ENCODE results near the gene RASA2. TPM values are rescaled to one million over a fixed set of nuclear protein-coding genes. Genes with fewer than 3 reads are reported as not detected.
"Not testable (repeated sequence)": the region's sequence is repeated elsewhere in the genome, so short reads cannot be mapped to it uniquely, and the experiment has no call there.

RASA2 gene
- total and polyA plus RNA-seq, 2 of the 8 experiments (the other 6 are each of a cell fraction or from before 2014, with no cell fraction given) = 3.5 to 15.9 TPM

DNA sequence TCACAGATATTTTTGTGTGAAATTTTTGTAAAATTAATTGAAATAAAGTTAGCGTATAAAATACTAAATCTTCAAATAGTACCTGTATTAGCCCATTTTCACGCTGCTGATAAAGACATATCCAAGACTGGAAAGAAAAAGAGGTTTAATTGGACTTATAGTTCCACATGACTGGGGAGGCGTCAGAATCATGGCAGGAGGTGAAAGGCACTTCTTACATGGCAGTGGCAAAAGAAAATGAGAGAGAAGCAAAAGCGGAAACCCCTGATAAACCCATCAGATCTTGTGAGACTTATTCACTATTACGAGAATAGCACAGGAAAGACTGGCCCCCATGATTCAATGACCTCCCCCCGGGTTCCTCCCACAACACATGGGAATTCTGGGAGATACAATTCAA is 49.2 kb downstream of the RASA2 start:
- FAIRE-seq; DNase-seq (ENCODE audit: low read depth in 1 of 2, low spot score in 2 of 2); H3K23ac ChIP-seq (ENCODE audit: insufficient read length); H3K4me2 ChIP-seq (ENCODE audit: insufficient read depth in 1 of 2, low read depth in 2 of 2, low read length in 2 of 2); H3K27me3 ChIP-seq (replicated peaks in 1 of 4; ENCODE audit: control insufficient read depth in 3 of 4, extremely low read depth in 1 of 4, insufficient read depth in 3 of 4, low read length in 3 of 4); H2BK5ac ChIP-seq (ENCODE audit: low read depth, low read length); H2AK5ac ChIP-seq (ENCODE audit: low read depth, low read length); H3K4ac ChIP-seq (replicated peaks; ENCODE audit: insufficient read length, low read depth, low read length); POLR2A ChIA-PET (ENCODE audit: partially characterized antibody); H3K18ac ChIP-seq (ENCODE audit: extremely low read depth, low read length); H2BK15ac ChIP-seq (ENCODE audit: low read length); H3K79me2 ChIP-seq (ENCODE audit: control insufficient read depth in 1 of 2, insufficient read depth in 2 of 2, low read length in 2 of 2); H2AFZ ChIP-seq (ENCODE audit: low read length); H4K5ac ChIP-seq (ENCODE audit: insufficient read length, low read depth, low read length); H2BK120ac ChIP-seq (replicated peaks; ENCODE audit: low read depth, low read length); H3K36me3 ChIP-seq (ENCODE audit: control insufficient read depth in 2 of 4, insufficient read depth in 4 of 4, low read length in 3 of 4); H3K27ac ChIP-seq (ENCODE audit: low read depth, low read length); H3K9ac ChIP-seq (replicated peaks in 1 of 4; ENCODE audit: extremely low read depth in 1 of 4, low read depth in 3 of 4, low read length in 3 of 4); H3K4me3 ChIP-seq (ENCODE audit: extremely low read depth in 1 of 4, insufficient read depth in 2 of 4, low read depth in 3 of 4, low read length in 4 of 4); H3K9me3 ChIP-seq (ENCODE audit: insufficient read depth in 2 of 2, low read depth in 1 of 2, low read length in 1 of 2); H3K23me2 ChIP-seq (ENCODE audit: low read depth, low read length); H4K91ac ChIP-seq (replicated peaks; ENCODE audit: insufficient read length, low read length); H2BK20ac ChIP-seq (ENCODE audit: low read length); H3K4me1 ChIP-seq (replicated peaks in 1 of 4; ENCODE audit: control insufficient read depth in 3 of 4, insufficient read depth in 4 of 4, low read length in 3 of 4); H4K20me1 ChIP-seq (replicated peaks in 1 of 2; ENCODE audit: control insufficient read depth in 1 of 2, insufficient read depth in 2 of 2, low read length in 2 of 2); H3K56ac ChIP-seq (replicated peaks; ENCODE audit: insufficient read length, low read depth, low read length); H3K79me1 ChIP-seq (ENCODE audit: low read depth, low read length); H2BK12ac ChIP-seq (ENCODE audit: low read depth, low read length); H3K14ac ChIP-seq (ENCODE audit: insufficient read length); H4K8ac ChIP-seq (ENCODE audit: extremely low read depth, insufficient read depth, low read length): not testable (repeated sequence)
- CTCF ChIA-PET (ENCODE audit: partially characterized antibody) = interaction anchor here (0.6 kb wide), 1 partner anchor 691 kb away, joined by 3 read pairs; no protein-coding TSS in a partner anchor
- WGBS, 2 experiments (ENCODE audit: extremely low coverage in 1 of 2, insufficient coverage in 1 of 2, insufficient read length in 1 of 2, insufficient replicate concordance in 2 of 2, low coverage in 1 of 2, low lambda C conversion rate in 2 of 2, missing lambda C conversion rate in 1 of 2) = 93% methylated on average over 6 of the region's 6 CpGs; no CpG with 5 or more reads in 1 of the 2 experiments

All from H1 (cell line).